GM21619 (cell line): ENCODE measurements around the gene TADA2A.
"Not testable (repeated sequence)": the region's sequence is repeated elsewhere in the genome, so short reads cannot be mapped to it uniquely, and the experiment has no call there.

ENCODE experiments used
- ATAC-seq: cut with Tn5 transposase; IDR thresholded peaks from one replicate; pipeline ENCODE4 v1.9.1; 2021; ENCODE audit not compliant: unreplicated experiment

Gene TADA2A

DNA sequence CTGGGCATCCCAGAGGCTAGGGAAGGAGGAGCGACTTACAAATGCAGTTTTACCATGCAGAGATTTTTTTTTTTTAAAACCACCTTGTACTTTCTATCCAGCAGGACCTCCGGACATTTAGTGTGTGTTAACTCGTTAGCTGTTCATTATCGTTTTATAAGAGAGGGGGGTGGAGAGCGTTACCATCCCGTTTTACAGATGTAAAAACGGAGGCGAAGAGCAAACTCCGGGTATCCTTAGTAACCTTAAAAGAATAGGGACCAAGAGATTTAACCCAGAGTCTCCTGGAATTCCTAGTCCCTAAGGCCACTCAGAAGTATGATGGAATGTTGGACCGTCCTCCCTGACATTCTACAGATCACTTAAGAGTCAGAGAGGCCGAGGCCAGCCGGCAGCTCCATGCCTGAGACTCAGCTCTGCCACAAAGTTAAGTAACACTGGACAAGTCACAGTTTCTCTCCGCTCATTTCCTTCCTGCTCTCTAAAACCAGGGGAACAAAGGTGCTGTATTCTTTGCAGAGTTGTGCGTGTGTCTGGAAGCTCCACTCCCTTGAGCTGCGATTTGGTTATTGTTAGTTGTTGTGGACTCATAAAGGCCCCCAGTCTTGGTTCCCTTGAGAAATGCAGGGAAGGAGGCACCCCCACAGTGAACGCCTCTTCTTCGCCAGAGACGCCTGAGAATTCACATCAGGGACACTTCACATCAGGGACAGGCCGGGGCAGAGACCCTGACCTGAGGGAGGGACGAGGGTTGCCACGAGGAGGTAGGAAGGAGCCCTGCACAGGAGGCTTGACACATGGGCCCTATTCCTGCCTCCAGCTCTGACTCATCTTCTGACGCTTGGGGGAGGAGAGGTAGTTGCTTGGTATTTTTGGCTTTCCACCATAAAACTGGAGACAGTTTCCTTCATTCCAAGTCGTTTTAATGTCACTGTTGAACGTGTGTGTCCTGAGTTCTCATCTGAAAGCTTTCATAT is 84.2 kb downstream of the TADA2A start:
- ATAC-seq, result no peak

DNA sequence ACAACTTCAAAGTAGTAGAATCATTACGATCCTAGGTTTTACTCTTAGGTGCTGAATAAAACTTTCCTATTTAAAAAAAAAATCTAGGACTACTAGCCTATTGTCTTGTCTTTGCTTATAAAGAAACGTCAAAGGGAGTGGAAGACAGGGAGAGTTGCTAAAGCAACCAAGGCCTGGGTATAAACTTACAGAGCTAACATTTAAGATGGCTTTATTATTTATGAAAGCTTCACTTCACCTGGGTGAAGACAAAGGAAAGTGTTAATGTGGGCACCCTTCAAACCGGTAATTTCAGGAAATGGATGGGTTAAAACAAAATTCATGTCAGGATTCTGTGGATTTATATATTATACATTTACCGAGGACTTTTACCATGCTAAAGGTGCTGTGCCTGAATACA is 85.5 kb downstream of the TADA2A start:
- ATAC-seq, result no peak

DNA sequence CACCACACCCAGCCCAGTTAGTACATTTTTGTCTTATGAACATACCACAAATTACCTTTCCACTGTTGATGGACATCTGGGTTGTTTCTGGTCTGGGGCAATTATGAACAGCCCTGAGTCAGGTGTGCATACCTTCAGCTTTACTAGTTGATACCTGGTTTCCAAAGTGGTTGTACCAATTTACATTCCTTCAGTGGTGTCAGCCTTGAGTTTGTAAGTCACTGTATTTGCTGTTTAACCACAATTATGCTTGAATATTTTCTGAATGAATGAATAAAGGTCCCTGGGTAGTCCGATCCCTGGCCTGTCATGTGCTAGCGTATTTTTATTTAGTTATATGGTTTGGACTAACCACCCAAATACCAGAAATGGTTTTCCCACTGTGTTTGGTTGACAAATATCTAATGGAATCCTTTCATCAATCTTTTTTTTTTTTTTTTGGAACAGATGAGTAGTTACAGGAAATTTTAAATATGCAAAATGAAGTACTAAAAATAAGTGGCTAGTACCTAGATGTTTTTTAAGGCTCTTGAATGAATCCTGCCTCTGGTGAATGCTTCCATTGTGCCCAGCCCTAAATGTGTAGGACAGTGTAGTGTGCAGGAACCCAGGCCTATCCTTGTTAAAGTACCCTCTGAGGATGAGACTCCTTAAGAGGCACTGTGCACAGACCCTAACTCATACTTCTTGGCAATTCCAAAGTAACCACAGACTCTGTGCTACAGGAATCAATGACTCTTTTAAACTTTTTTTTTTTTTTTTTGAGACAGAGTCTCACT is 86.8 kb downstream of the TADA2A start:
- ATAC-seq, result no peak

GRCh38 chr17:37494401-37494831 is 87.7 kb downstream of the TADA2A start:
- no peak for ATAC-seq

GRCh38 chr17:37494971-37495370 is 88.3 kb downstream of the TADA2A start:
- no peak for ATAC-seq

- ATAC-seq, result no peak
Measured at GRCh38 chr17:37500378-37500777, 93.7 kb downstream of the TADA2A start.

DNA sequence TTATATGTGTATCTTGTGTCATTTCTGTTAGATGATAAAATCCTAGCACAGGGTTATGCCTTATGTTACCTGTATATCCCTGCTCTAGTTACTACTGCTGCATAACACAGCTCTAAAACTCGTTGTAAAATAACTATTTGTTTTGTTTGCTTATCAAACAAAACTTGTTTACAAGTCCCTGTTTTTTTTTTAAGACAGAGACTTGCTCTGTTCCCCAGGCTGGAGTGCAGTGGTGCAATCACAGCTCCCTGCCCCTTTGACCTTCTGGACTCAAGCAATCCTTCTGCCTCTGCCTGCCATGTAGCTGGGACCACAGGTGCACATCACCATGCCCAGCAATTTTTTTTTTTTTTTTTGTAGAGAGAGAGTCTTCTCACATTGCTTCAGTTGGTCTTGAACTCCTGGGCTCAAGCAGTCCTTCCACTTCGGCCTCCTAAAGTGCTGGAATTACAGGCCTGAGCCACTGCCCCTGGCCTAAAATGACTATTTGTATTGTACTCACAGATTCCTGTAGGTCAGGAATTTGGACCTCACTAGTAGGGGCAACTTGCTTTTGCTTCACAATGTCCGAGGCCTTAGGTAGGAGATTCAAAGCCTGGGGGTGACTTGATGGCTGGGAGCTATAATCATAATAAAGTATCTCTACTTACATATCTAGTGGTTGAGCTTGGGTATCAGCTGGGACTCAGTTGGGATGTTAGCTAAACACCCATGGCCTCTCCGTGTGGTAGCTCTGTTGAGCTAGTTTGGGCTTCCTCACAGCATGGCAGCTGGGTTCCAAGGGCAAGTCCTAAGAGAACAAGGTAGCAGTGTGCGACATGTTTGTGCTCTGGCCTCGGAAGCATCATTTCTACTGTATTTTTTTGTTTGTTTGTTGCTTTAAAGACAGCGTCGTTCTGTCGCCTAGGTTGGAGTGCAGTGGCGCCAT is 95.6 kb downstream of the TADA2A start:
- ATAC-seq, result no peak

GRCh38 chr17:37503148-37503547 is 96.5 kb downstream of the TADA2A start:
- no peak for ATAC-seq

GRCh38 chr17:37505333-37505732 is 98.6 kb downstream of the TADA2A start:
- ATAC-seq, result no peak

DNA sequence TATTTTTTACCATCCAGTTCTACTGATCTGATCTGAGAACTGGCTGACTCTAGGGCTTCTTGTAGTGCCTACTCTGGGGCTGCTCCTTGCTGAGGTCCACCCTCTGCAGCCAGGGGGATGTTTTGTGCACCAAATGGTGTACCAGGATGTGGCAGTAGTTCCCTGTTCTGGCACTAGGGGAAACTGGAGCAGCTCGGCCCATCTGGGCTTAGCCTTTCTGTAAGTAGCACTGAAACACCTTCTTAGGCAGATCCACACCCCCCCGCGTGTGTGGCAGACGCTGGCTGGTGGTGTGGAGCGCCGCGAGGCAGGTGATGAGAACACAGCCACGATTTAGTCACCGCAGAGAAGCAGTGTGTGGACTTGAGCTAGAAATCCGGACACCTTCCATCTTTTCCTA is 100.0 kb downstream of the TADA2A start:
- ATAC-seq, result no peak

GRCh38 chr17:37507111-37507510 is 100.4 kb downstream of the TADA2A start:
- no peak for ATAC-seq

DNA sequence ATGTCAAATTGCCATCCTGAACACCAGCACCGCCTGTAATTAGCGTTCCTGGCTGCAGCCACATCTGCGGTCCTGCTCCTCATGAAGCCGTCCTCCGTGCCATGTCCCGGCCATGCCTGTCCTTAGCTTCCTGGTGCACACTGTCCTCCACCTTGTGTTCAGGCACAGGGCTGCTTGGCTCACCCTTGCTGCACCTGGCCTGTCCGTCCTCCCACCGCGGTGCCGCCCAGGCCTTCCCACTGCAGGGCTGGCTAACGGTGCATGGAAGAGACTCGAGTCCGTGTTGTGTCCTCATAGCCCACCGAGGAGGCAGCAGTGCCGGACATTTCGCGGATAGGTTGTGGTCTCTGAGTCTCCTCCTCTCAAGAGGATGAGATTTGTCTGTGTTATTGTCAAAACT is 103.4 kb downstream of the TADA2A start:
- ATAC-seq, result no peak

GRCh38 chr17:37511642-37512041 is 105.0 kb downstream of the TADA2A start:
- not testable (repeated sequence) for ATAC-seq

GRCh38 chr17:37512442-37513068 is 105.9 kb downstream of the TADA2A start:
- ATAC-seq, result no peak

DNA sequence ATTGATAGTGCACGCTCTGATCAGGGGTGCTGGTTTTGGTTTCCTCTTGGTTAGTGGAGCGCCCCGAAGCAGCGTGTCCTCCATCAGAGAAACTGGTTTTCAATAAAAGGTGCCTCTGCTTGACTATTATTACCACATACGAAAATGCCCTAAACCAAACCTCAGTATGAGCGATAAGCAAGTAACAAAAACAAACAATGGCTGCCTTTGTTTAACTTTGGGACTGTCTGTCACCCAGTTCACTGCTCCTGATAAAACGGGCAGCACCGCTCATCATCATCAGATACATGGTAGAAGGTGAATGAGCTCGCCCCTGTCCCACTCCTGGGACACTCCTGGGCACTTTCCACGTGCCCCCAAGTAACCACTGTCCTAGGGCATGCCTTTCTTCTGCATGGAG is 107.0 kb downstream of the TADA2A start:
- ATAC-seq, result no peak

GRCh38 chr17:37516127-37516571 is 109.5 kb downstream of the TADA2A start:
- no peak for ATAC-seq

DNA sequence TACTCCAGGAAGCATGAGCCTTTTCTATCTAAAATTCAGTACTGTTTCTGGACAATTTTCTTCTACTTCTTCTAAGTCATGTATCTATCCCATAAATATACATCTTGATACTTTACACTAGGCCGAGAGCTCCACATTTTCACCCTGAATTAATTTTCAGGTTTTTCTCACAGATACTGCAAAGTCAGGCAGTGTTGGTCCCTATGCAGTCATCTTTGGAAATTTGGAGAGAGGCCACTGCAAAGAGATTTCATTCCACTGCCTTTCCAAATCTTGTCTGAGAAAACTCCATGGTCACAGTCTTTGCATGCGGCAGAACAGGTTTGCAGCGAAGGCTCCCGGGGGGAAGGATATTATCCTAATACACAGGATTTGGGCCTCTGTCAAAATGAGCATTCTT is 111.2 kb downstream of the TADA2A start:
- no peak for ATAC-seq

GRCh38 chr17:37518826-37519225 is 112.1 kb downstream of the TADA2A start:
- no peak for ATAC-seq

DNA sequence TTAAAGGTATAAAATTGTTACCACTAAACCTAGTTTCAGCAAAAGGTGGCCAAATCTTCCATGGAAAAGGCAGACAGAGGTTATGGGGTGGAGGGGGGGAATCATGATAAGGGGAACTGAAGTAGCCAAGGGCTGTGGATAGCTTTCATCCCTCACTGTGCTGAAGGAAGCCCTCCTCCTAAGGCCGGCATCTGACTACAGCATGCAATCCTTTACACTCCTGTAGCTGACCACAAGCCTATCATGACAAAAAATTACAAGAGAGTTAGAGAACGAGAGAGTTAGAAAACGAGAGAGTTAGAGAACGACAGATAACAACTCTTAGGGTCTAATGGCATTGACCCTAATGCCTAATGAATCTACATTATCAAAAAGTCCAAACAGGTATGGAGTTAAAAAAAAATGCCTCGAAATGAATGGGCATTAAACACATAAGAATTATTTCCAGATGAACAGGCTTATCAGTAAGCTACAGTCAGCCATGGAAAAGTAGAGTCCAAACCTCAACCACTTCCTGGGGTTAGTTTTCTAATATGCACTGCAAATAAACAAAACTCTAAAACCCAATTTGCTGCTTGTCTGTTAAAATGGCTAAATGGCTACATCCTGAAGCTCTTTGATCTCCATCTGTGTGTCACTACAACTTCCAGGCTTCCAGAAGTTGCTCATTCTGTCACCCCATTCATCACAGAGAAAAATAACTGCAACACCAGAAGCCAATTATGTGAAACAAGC is 112.7 kb downstream of the TADA2A start:
- no peak for ATAC-seq

DNA sequence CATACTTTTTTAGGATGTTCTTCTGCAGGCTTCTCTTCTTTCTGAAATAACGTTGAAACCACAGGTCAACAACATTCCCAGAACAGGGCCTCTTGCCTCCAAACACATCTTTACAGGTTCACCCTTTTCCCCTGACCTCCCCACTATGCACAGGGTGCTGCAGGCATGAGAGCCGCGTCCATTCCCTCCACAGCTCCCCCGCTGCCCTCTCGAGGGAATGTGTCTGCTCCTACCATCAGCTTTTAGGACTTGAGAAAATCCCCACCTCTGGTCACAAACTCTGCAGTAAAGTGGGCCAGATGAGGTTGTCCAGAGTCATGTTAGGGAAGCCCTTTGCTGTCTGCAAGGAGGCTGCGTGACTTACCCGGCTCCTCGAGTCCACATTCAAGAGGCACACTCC is 113.5 kb downstream of the TADA2A start:
- ATAC-seq, result no peak
